HCT116 (cell line): ENCODE data around the gene PLEKHN1. TPM values are rescaled to one million over a fixed set of nuclear protein-coding genes. Genes with fewer than 3 reads are reported as not detected.

ENCODE experiments used
- ATAC-seq: fragments of 200-7000 bp; cut with Tn5 transposase; 2 replicates; pipeline ENCODE4 v1.9.1; 2020; ENCODE audit warnings: mild to moderate bottlenecking, moderate library complexity
- BruUV-seq: library from RNA; stranded (reverse); fragments of 400-500 nt; replicated peaks from 2 replicates; lab custom pipeline; 2021; lab: Mats Ljungman, UMichigan
- CTCF ChIA-PET: fragments of 300-600 bp; sonication (Branson Sonifier 250); formaldehyde crosslinking; loops from one replicate; lab custom pipeline; 2021; ENCODE audit warnings: antibody characterized with exemption; lab: Charles Lee
- POLR2A ChIA-PET: fragments of 300-600, 350-600 bp; sonication (Branson Sonifier 250); formaldehyde crosslinking; loops from one replicate; lab custom pipeline; 2021; ENCODE audit warnings: antibody characterized with exemption; lab: Charles Lee
- RAD21 ChIA-PET, 2 experiments: fragments of 300-600 bp; sonication (Branson Sonifier 250); formaldehyde crosslinking; loops; one replicate each; lab custom pipeline; 2023; ENCODE audit warnings: low total read pairs in 2 of 2; ENCODE audit not compliant: uncharacterized antibody in 2 of 2, unreplicated experiment in 2 of 2, low non-redundant PET in 1 of 2; lab: Charles Lee
- DNase-seq: peaks from one replicate; pipeline ENCODE4 v3.0.0-alpha.2; 2010; ENCODE audit warnings: low read depth, low spot score
- H2AFZ ChIP-seq: fragments of 200-600 bp; shearing (Covaris generic), sonication (generic); 2 replicates; pipeline ENCODE4 v1.6.1; 2017; ENCODE audit warnings: low read depth, mixed run types, mixed read lengths, antibody characterized with exemption, low read length; ENCODE audit not compliant: poor library complexity, severe bottlenecking
- H3K27ac ChIP-seq: 2 replicates; pipeline ENCODE4 v1.5.1; 2012; ENCODE audit warnings: low read depth, low read length
- H3K27me3 ChIP-seq: fragments of 200-600 bp; sonication (generic); 2 replicates; pipeline ENCODE4 v1.6.1; 2016; ENCODE audit warnings: mixed run types, low read length, mixed read lengths; ENCODE audit not compliant: insufficient read depth
- H3K36me3 ChIP-seq, 2 experiments: fragments of 200-500 bp in 1 of 2; fragments of 200-600 bp in 1 of 2; sonication (Bioruptor generic) in 1 of 2; sonication (generic) in 1 of 2; 2 replicates each; pipeline versions ENCODE4 v1.5.1 to v1.6.1; 2014 to 2016; ENCODE audit warnings: low read length in 2 of 2, inconsistent platforms in 1 of 2, mixed read lengths in 1 of 2, mixed run types in 1 of 2; ENCODE audit not compliant: insufficient read depth in 2 of 2, control insufficient read depth in 1 of 2
- H3K4me1 ChIP-seq, 2 experiments: fragments of 200-600 bp in 1 of 2; sonication (generic) in 1 of 2; 2 replicates each; pipeline versions ENCODE4 v1.5.1 to v1.6.1; 2012 to 2017; ENCODE audit warnings: low read length in 2 of 2, inconsistent platforms in 1 of 2, mild to moderate bottlenecking in 1 of 2, mixed read lengths in 1 of 2, mixed run types in 1 of 2, moderate library complexity in 1 of 2; ENCODE audit not compliant: insufficient read depth in 2 of 2, control insufficient read depth in 1 of 2
- H3K4me2 ChIP-seq: fragments of 200-600 bp; sonication (generic); 2 replicates; pipeline ENCODE4 v1.6.1; 2017; ENCODE audit warnings: mixed run types, low read length, mixed read lengths
- H3K4me3 ChIP-seq, 2 experiments: fragments of 200-600 bp in 1 of 2; sonication (generic) in 1 of 2; replicated peaks in 1 of 2; 2 replicates each; pipeline ENCODE4 v1.5.1; 2011 to 2016; ENCODE audit warnings: low read length in 2 of 2, control low read depth in 1 of 2, low read depth in 1 of 2, mild to moderate bottlenecking in 1 of 2, mixed read lengths in 1 of 2, mixed run types in 1 of 2
- H3K79me2 ChIP-seq: fragments of 200-600 bp; sonication (generic); 2 replicates; pipeline ENCODE4 v1.6.1; 2017; ENCODE audit warnings: mild to moderate bottlenecking, mixed run types, low read length, moderate library complexity, mixed read lengths; ENCODE audit not compliant: insufficient read depth
- H3K9ac ChIP-seq: fragments of 200-600 bp; sonication (generic); 2 replicates; pipeline ENCODE4 v1.6.1; 2016; ENCODE audit warnings: low read length, mixed read lengths
- H3K9me2 ChIP-seq: fragments of 200-600 bp; sonication (generic), shearing (Covaris generic); 2 replicates; pipeline ENCODE4 v1.6.1; 2017; ENCODE audit warnings: mixed run types, mild to moderate bottlenecking, moderate library complexity; ENCODE audit not compliant: insufficient read depth
- H3K9me3 ChIP-seq, 2 experiments: fragments of 200-500 bp in 1 of 2; fragments of 200-600 bp in 1 of 2; sonication (Bioruptor generic) in 1 of 2; sonication (generic) in 1 of 2; 2 replicates each; pipeline ENCODE4 v1.6.1; 2014 to 2017; ENCODE audit warnings: low read length in 2 of 2, mixed read lengths in 2 of 2, inconsistent platforms in 1 of 2, low read depth in 1 of 2, mild to moderate bottlenecking in 1 of 2, mixed run types in 1 of 2, moderate library complexity in 1 of 2; ENCODE audit not compliant: control insufficient read depth in 1 of 2, insufficient read depth in 1 of 2
- H4K20me1 ChIP-seq: fragments of 200-600 bp; sonication (generic), shearing (Covaris generic); 2 replicates; pipeline ENCODE4 v1.6.1; 2017; ENCODE audit warnings: mixed run types, mild to moderate bottlenecking, moderate library complexity; ENCODE audit not compliant: insufficient read depth
- CEBPB ChIP-seq: IDR thresholded peaks from 2 replicates; pipeline ENCODE4 v1.6.1; 2012; ENCODE audit warnings: low read depth
- ELF1 ChIP-seq: IDR thresholded peaks from 2 replicates; pipeline ENCODE4 v1.6.1; 2012; ENCODE audit warnings: low read depth, borderline replicate concordance
- EZH2 ChIP-seq: fragments of 200-600 bp; sonication (generic); IDR thresholded peaks from 2 replicates; pipeline ENCODE4 v1.6.1; 2017; ENCODE audit warnings: antibody characterized with exemption, mixed run types
- EZH2phosphoT487 ChIP-seq: fragments of 200-600 bp; IDR thresholded peaks from 2 replicates; pipeline ENCODE4 v1.6.1; 2018; ENCODE audit warnings: antibody characterized with exemption, borderline replicate concordance
- FOSL1 ChIP-seq: IDR thresholded peaks from 2 replicates; pipeline ENCODE4 v1.6.1; 2012; ENCODE audit warnings: low read depth
- JUND ChIP-seq: IDR thresholded peaks from 2 replicates; pipeline ENCODE4 v1.6.1; 2012
- POLR2A ChIP-seq: IDR thresholded peaks from 2 replicates; pipeline ENCODE4 v1.7.0; 2011; ENCODE audit warnings: borderline replicate concordance; ENCODE audit not compliant: insufficient read depth, insufficient read length; ENCODE audit errors: extremely low read depth
- POLR2AphosphoS5 ChIP-seq: IDR thresholded peaks from 2 replicates; pipeline ENCODE4 v1.6.1; 2011; ENCODE audit warnings: mild to moderate bottlenecking, low read depth, low read length, moderate library complexity
- SIN3A ChIP-seq: IDR thresholded peaks from 2 replicates; pipeline ENCODE4 v1.6.1; 2012; ENCODE audit warnings: low read depth
- TCF7L2 ChIP-seq: IDR thresholded peaks from 2 replicates; pipeline ENCODE4 v1.7.0; 2011; ENCODE audit warnings: borderline replicate concordance, inconsistent platforms; ENCODE audit not compliant: insufficient read depth, insufficient read length; ENCODE audit errors: extremely low read depth
- ZFX ChIP-seq: fragments of 450-650 bp; IDR thresholded peaks from 2 replicates; pipeline ENCODE4 v1.6.1; 2017
- intact Hi-C: fragments of 100-400 bp; cut with micrococcal nuclease; formaldehyde crosslinking; loops from 2 replicates; pipeline ENCODE4 v1.10.0; 2022
- total RNA-seq: library from RNA; stranded (reverse); gene quantifications from one replicate; pipeline ENCODE4 v1.2.1, GENCODE V29; 2021; ENCODE audit not compliant: unreplicated experiment
- TF ChIP-seq, protein P1 (sequence below), 3 experiments: fragments of 200-600 bp in 1 of 3; sonication (generic) in 1 of 3; IDR thresholded peaks in 2 of 3; conservative IDR thresholded peaks in 1 of 3; 2 replicates each; pipeline ENCODE4 v1.5.1; 2012 to 2017; ENCODE audit warnings: low read depth in 2 of 3, low read length in 2 of 3, antibody characterized with exemption in 1 of 3, borderline replicate concordance in 1 of 3, control low read depth in 1 of 3, mild to moderate bottlenecking in 1 of 3, mixed read lengths in 1 of 3, mixed run types in 1 of 3, moderate library complexity in 1 of 3; ENCODE audit not compliant: insufficient read depth in 1 of 3
- TF ChIP-seq, protein P2 (sequence below): IDR thresholded peaks from 2 replicates; pipeline ENCODE4 v1.6.1; 2012

PLEKHN1 gene
- total RNA-seq, 1 experiment from 2014 or later, result 11.6 TPM

DNA sequence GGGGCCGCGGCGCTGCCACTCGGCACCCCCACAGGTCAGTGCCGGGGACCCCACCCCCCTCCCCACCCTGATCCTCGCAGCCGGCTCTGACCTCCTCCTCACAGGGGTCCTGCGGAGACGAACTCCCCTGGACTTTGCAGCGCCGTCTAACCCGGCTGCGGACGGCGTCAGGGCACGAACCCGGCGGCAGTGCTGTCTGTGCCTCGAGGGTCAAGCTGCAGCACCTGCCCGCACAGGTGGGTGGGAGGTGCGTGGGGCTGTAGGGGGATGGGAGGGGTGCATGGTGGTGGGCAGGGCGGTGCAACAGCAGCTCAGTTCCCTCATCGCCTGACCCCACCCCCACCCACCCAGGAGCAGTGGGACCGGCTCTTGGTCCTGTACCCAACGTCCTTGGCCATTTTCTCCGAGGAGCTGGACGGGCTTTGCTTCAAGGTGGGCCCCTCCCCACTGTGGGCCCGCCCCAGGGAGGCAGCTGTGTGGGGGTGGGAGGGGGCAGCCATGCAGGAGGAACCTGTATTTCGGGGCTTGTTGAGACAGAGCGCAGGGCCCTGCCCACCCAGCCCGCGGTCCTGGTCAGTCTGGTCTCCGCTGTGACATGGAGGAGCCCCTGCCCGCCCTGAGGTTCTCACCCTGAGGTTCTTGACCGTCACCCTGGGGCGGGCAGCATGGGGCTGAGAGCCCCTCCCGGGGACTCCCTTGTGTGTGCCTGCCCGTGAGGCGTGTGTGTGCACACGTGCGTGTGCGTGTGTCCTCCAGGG is 4.9 kb downstream of the PLEKHN1 start:
- Histone ChIP-seq H3K9me2 (no peaks in the 10 kb centered on the region), H2AFZ (no peak overlapping the region), H3K36me3 (no peaks in the 10 kb centered on the region), H3K9me3 (no peaks in the 10 kb centered on the region; a peak in 1 of 4 replicates), H4K20me1 (no peaks in the 10 kb centered on the region), H3K9ac (no peak overlapping the region), H3K27ac (no peak overlapping the region), H3K79me2 (no peaks in the 10 kb centered on the region; the same call in 1 of the 2 replicates), H3K4me2 (no peak overlapping the region), H3K27me3 (no peaks in the 10 kb centered on the region), H3K4me3 (no peak overlapping the region), H3K4me1 (peaks cover 14 to 35% of the 10 kb centered on the region in 2 experiments)
- ChIA-PET RAD21 (no interaction called here), POLR2A (no interaction called here), CTCF (no interaction called here)
- ATAC-seq (no peak), DNase-seq (no peak)
- no TSS peak for BruUV-seq
- intact Hi-C loops, result no loop called here
- no peak for TF ChIP-seq SIN3A
- TF ChIP-seq JUND, result no peak
- TF ChIP-seq, protein P1, sequence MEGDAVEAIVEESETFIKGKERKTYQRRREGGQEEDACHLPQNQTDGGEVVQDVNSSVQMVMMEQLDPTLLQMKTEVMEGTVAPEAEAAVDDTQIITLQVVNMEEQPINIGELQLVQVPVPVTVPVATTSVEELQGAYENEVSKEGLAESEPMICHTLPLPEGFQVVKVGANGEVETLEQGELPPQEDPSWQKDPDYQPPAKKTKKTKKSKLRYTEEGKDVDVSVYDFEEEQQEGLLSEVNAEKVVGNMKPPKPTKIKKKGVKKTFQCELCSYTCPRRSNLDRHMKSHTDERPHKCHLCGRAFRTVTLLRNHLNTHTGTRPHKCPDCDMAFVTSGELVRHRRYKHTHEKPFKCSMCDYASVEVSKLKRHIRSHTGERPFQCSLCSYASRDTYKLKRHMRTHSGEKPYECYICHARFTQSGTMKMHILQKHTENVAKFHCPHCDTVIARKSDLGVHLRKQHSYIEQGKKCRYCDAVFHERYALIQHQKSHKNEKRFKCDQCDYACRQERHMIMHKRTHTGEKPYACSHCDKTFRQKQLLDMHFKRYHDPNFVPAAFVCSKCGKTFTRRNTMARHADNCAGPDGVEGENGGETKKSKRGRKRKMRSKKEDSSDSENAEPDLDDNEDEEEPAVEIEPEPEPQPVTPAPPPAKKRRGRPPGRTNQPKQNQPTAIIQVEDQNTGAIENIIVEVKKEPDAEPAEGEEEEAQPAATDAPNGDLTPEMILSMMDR (IDR thresholded peaks at IDR 0.05 in 2 of 3, conservative IDR thresholded peaks at IDR 0.05 in 1 of 3; ENCODE audit: borderline replicate concordance in 1 of 3, insufficient read depth in 1 of 3, low read depth in 2 of 3, low read length in 2 of 3), result no peak
- no peak for TF ChIP-seq POLR2AphosphoS5
- TF ChIP-seq CEBPB, result no peak
- no peak for TF ChIP-seq EZH2
- no peak for TF ChIP-seq EZH2phosphoT487
- no peak for TF ChIP-seq ELF1
- no peak for TF ChIP-seq ZFX
- TF ChIP-seq, protein P2, sequence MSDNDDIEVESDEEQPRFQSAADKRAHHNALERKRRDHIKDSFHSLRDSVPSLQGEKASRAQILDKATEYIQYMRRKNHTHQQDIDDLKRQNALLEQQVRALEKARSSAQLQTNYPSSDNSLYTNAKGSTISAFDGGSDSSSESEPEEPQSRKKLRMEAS, result no peak
- TF ChIP-seq TCF7L2, result no peak
- no peak for TF ChIP-seq FOSL1
- TF ChIP-seq POLR2A, result no peak
